Breast epithelium (tissue), 4 donors: ENCODE data around the gene SIM1. TPM values are rescaled to one million over a fixed set of nuclear protein-coding genes. Genes with fewer than 3 reads are reported as not detected.

Source experiments
- DNase-seq, 2 donors: peaks; one replicate each; pipeline ENCODE4 v3.0.0-alpha.2; 2019; ENCODE audit warnings: low spot score in 2 of 2
- H3K27ac ChIP-seq, 2 donors: fragments of 200-600 bp; sonication (generic) in 1 of 2; one replicate each; pipeline ENCODE4 v1.5.1; 2016 to 2019; ENCODE audit warnings: mild to moderate bottlenecking in 1 of 2
- H3K27me3 ChIP-seq, 2 donors: fragments of 200-600 bp; sonication (generic) in 1 of 2; one replicate each; pipeline versions ENCODE4 v1.5.1 to v1.6.0; 2017 to 2019; ENCODE audit warnings: control low read depth in 1 of 2, mild to moderate bottlenecking in 1 of 2
- H3K36me3 ChIP-seq: fragments of 200-600 bp; one replicate; pipeline ENCODE4 v1.5.1; 2019
- H3K4me1 ChIP-seq, 2 donors: fragments of 200-600 bp; sonication (generic); one replicate each; pipeline ENCODE4 v1.5.1; 2016 to 2019; ENCODE audit warnings: control low read depth in 1 of 2
- H3K4me3 ChIP-seq, 3 donors: fragments of 200-600 bp; sonication (generic); 1 replicate in 2 of 3; 2 replicates in 1 of 3; pipeline ENCODE4 v1.5.1; 2016 to 2019; ENCODE audit warnings: mild to moderate bottlenecking in 3 of 3, moderate library complexity in 2 of 3
- H3K9me3 ChIP-seq, 2 donors: fragments of 200-600 bp; sonication (generic) in 1 of 2; one replicate each; pipeline ENCODE4 v1.5.1; 2016 to 2019; ENCODE audit warnings: control low read depth in 1 of 2
- CTCF ChIP-seq, 3 donors: fragments of 450-650 bp; IDR thresholded peaks; one replicate each; pipeline ENCODE4 v1.5.1; 2016 to 2017; ENCODE audit warnings: antibody characterized with exemption in 3 of 3, mild to moderate bottlenecking in 3 of 3, moderate library complexity in 3 of 3
- POLR2A ChIP-seq: fragments of 450-650 bp; IDR thresholded peaks from one replicate; pipeline ENCODE4 v1.6.1; 2016; ENCODE audit warnings: antibody characterized with exemption, mild to moderate bottlenecking, moderate library complexity
- POLR2AphosphoS5 ChIP-seq, 3 donors: sonication (generic); formaldehyde crosslinking; IDR thresholded peaks; one replicate each; pipeline ENCODE4 v1.6.1; 2017; ENCODE audit warnings: antibody characterized with exemption in 3 of 3
- intact Hi-C: fragments of 100-400 bp; cut with DNase I; formaldehyde crosslinking; loops from one replicate; pipeline ENCODE4 v1.15.1; 2023; ENCODE audit warnings: low total_unique reads
- total RNA-seq, 3 donors: library from RNA; depleted of rRNA; stranded (reverse); fragments of >200 nt; gene quantifications; one replicate each; pipeline ENCODE4 v1.1.0, GENCODE V29; 2016

SIM1 gene
- total RNA-seq, 3 donors from 2014 or later = 0.59 to 7.2 (median 2.0) TPM

GRCh38 chr6:100456141-100456907 lies 8.4 kb downstream of the SIM1 start:
- Histone ChIP-seq H3K27me3 (peaks cover 6 to 99% of the 10 kb centered on the region in 2 donors), H3K4me1 (no peaks in the 10 kb centered on the region), H3K9me3 (no peaks in the 10 kb centered on the region), H3K27ac (no peak overlapping the region), H3K4me3 (no peak overlapping the region), H3K36me3 (no peaks in the 10 kb centered on the region)
- no peak for DNase-seq
- intact Hi-C loops = loop anchor here (5.0 kb wide), 1 partner anchor 1936 kb away; no protein-coding TSS in a partner anchor
- TF ChIP-seq POLR2AphosphoS5 (IDR thresholded peaks at IDR 0.05) (no peak), CTCF (IDR thresholded peaks at IDR 0.05) (no peak), POLR2A (no peak)

GRCh38 chr6:100455230-100456124 lies 9.2 kb downstream of the SIM1 start:
- intact Hi-C loops = loop anchor here (5.0 kb wide), 1 partner anchor 1937 kb away; no protein-coding TSS in a partner anchor
- DNase-seq = no peak
- Histone ChIP-seq H3K4me3 (no peak overlapping the region), H3K36me3 (no peaks in the 10 kb centered on the region), H3K27ac (no peak overlapping the region), H3K27me3 (peaks cover 6 to 91% of the 10 kb centered on the region in 2 donors), H3K9me3 (no peaks in the 10 kb centered on the region), H3K4me1 (no peaks in the 10 kb centered on the region)
- TF ChIP-seq POLR2AphosphoS5 (IDR thresholded peaks at IDR 0.05) = no peak

GRCh38 chr6:100454551-100455229 lies 10.0 kb downstream of the SIM1 start:
- Histone ChIP-seq H3K4me3 (no peak overlapping the region), H3K9me3 (no peaks in the 10 kb centered on the region), H3K36me3 (no peaks in the 10 kb centered on the region), H3K27me3 (peaks cover 6 to 87% of the 10 kb centered on the region in 2 donors), H3K27ac (no peak overlapping the region), H3K4me1 (no peaks in the 10 kb centered on the region)
- TF ChIP-seq POLR2AphosphoS5 (IDR thresholded peaks at IDR 0.05) = no peak
- TF ChIP-seq CTCF (IDR thresholded peaks at IDR 0.05) = no peak
- no peak for TF ChIP-seq POLR2A
- intact Hi-C loops = loop anchor here (5.0 kb wide), 1 partner anchor 1938 kb away; no protein-coding TSS in a partner anchor
- DNase-seq = no peak

GRCh38 chr6:100453701-100454521 lies 10.8 kb downstream of the SIM1 start:
- peak in 1 of 2 donors; percentile 27 for DNase-seq
- TF ChIP-seq POLR2A (no peak), CTCF (IDR thresholded peaks at IDR 0.05) (no peak), POLR2AphosphoS5 (IDR thresholded peaks at IDR 0.05) (no peak)
- peak overlapping the region in 1 of 3 donors; percentile 12 for H3K4me3 ChIP-seq
- intact Hi-C loops = no loop called here
- peaks cover 6 to 87% of the 10 kb centered on the region in 2 donors for H3K27me3 ChIP-seq
- H3K4me1 ChIP-seq = no peaks in the 10 kb centered on the region
- no peak overlapping the region for H3K27ac ChIP-seq
- H3K9me3 ChIP-seq = no peaks in the 10 kb centered on the region
- H3K36me3 ChIP-seq = no peaks in the 10 kb centered on the region
